GM11168 (cell line): ENCODE measurements around the gene WDR20.

ENCODE experiments used
- in situ Hi-C: fragments of 300-500 bp; cut with MboI; formaldehyde crosslinking; loops from one replicate; pipeline ENCODE4 v1.12.0; 2022; ENCODE audit warnings: low sequenced_read_pairs; ENCODE audit not compliant: unreplicated experiment

WDR20 gene

GRCh38 chr14:102255401-102256190 lies 115.9 kb downstream of the WDR20 start:
- in situ Hi-C loops: no loop called here

GRCh38 chr14:102256716-102257115 lies 117.0 kb downstream of the WDR20 start:
- in situ Hi-C loops: no loop called here

GRCh38 chr14:102258136-102258535 lies 118.4 kb downstream of the WDR20 start:
- in situ Hi-C loops: no loop called here
